CD4-positive, alpha-beta T cell treated with Interleukin-21 for 1 hour (primary cell): ENCODE measurements around the gene MACROD2.

Experiments used
- DNase-seq: peaks from one replicate; pipeline ENCODE4 v3.0.0-alpha.2; 2020

The MACROD2 gene

GRCh38 chr20:14343491-14344065 lies 348.3 kb downstream of the MACROD2 start:
- DNase-seq, result no peak

GRCh38 chr20:14344746-14345145 lies 349.4 kb downstream of the MACROD2 start:
- no peak for DNase-seq

- DNase-seq, result no peak
Observed at GRCh38 chr20:14355791-14356190, 360.5 kb downstream of the MACROD2 start.

GRCh38 chr20:14360416-14360815 lies 365.1 kb downstream of the MACROD2 start:
- DNase-seq, result no peak

- DNase-seq, result no peak
Observed at GRCh38 chr20:14361509-14362345, 366.4 kb downstream of the MACROD2 start.

GRCh38 chr20:14374196-14374595 lies 378.9 kb downstream of the MACROD2 start:
- no peak for DNase-seq

GRCh38 chr20:14375416-14375985 lies 380.2 kb downstream of the MACROD2 start:
- DNase-seq, result no peak

- DNase-seq, result no peak
Observed at GRCh38 chr20:14378326-14378725, 383.0 kb downstream of the MACROD2 start.

GRCh38 chr20:14383335-14383734 lies 388.0 kb downstream of the MACROD2 start:
- no peak for DNase-seq

GRCh38 chr20:14384416-14385175 lies 389.3 kb downstream of the MACROD2 start:
- no peak for DNase-seq

- no peak for DNase-seq
Observed at GRCh38 chr20:14385176-14385740, 389.9 kb downstream of the MACROD2 start.

- no peak for DNase-seq
Observed at GRCh38 chr20:14386726-14387125, 391.4 kb downstream of the MACROD2 start.

GRCh38 chr20:14401479-14402138 lies 406.3 kb downstream of the MACROD2 start:
- no peak for DNase-seq

GRCh38 chr20:14404515-14404914 lies 409.2 kb downstream of the MACROD2 start:
- DNase-seq, result no peak

- no peak for DNase-seq
Observed at GRCh38 chr20:14406495-14406894, 411.2 kb downstream of the MACROD2 start.

- DNase-seq, result no peak
Observed at GRCh38 chr20:14407336-14407735, 412.0 kb downstream of the MACROD2 start.

- DNase-seq, result no peak
Observed at GRCh38 chr20:14410869-14411555, 415.7 kb downstream of the MACROD2 start.

GRCh38 chr20:14412065-14412681 lies 416.9 kb downstream of the MACROD2 start:
- no peak for DNase-seq

- DNase-seq, result no peak
Observed at GRCh38 chr20:14413835-14414234, 418.5 kb downstream of the MACROD2 start.

- no peak for DNase-seq
Observed at GRCh38 chr20:14414560-14414959, 419.2 kb downstream of the MACROD2 start.

GRCh38 chr20:14415467-14415866 lies 420.2 kb downstream of the MACROD2 start:
- no peak for DNase-seq
